Stimulated activated CD8-positive, alpha-beta memory T cell treated with anti-CD3 and anti-CD28 coated beads, Interleukin-7, amount 100 ng/mL, for 1 hour (primary cell): ENCODE measurements around the gene NR1H4.
"Not testable (repeated sequence)": the region's sequence is repeated elsewhere in the genome, so short reads cannot be mapped to it uniquely, and the experiment has no call there.

Experiments
- DNase-seq, 2 donors: peaks; one replicate each; pipeline ENCODE4 v3.0.0-alpha.2; 2020; ENCODE audit warnings: low read depth in 2 of 2

Gene NR1H4

GRCh38 chr12:100473716-100474150, at the start of gene NR1H4:
NR1H4 (plus strand) TSS chr12:100473866; CDS start chr12:100493324, 19,458 bp downstream.
- no peak for DNase-seq

- no peak for DNase-seq
Measured at GRCh38 chr12:100426145-100426544, 47.5 kb upstream of the NR1H4 start.

- no peak for DNase-seq
Measured at GRCh38 chr12:100427078-100427477, 46.6 kb upstream of the NR1H4 start.

GRCh38 chr12:100430251-100430650, 43.4 kb upstream of the NR1H4 start:
- DNase-seq: not testable (repeated sequence)

- DNase-seq: no peak
Measured at GRCh38 chr12:100433701-100434100, 40.0 kb upstream of the NR1H4 start.

GRCh38 chr12:100434177-100434576, 39.5 kb upstream of the NR1H4 start:
- DNase-seq: no peak

- no peak for DNase-seq
Measured at GRCh38 chr12:100435957-100436356, 37.7 kb upstream of the NR1H4 start.

- DNase-seq: no peak
Measured at GRCh38 chr12:100437038-100437841, 36.4 kb upstream of the NR1H4 start.

GRCh38 chr12:100439797-100440196, 33.9 kb upstream of the NR1H4 start:
- no peak for DNase-seq

GRCh38 chr12:100442403-100442802, 31.3 kb upstream of the NR1H4 start:
- DNase-seq: no peak

- DNase-seq: no peak
Measured at GRCh38 chr12:100443434-100443833, 30.2 kb upstream of the NR1H4 start.

- DNase-seq: no peak
Measured at GRCh38 chr12:100445081-100445481, 28.6 kb upstream of the NR1H4 start.

GRCh38 chr12:100447381-100447780, 26.3 kb upstream of the NR1H4 start:
- DNase-seq: no peak

- no peak for DNase-seq
Measured at GRCh38 chr12:100448656-100449055, 25.0 kb upstream of the NR1H4 start.

GRCh38 chr12:100450735-100451134, 22.9 kb upstream of the NR1H4 start:
- DNase-seq: no peak

GRCh38 chr12:100453951-100454350, 19.7 kb upstream of the NR1H4 start:
- DNase-seq: no peak

GRCh38 chr12:100455896-100456295, 17.8 kb upstream of the NR1H4 start:
- DNase-seq: no peak

GRCh38 chr12:100458191-100458590, 15.5 kb upstream of the NR1H4 start:
- DNase-seq: no peak

GRCh38 chr12:100460702-100461101, 13.0 kb upstream of the NR1H4 start:
- no peak for DNase-seq

- no peak for DNase-seq
Measured at GRCh38 chr12:100461330-100461973, 12.2 kb upstream of the NR1H4 start.

GRCh38 chr12:100463661-100464060, 10.0 kb upstream of the NR1H4 start:
- DNase-seq: no peak

- DNase-seq: no peak
Measured at GRCh38 chr12:100464529-100464928, 9.1 kb upstream of the NR1H4 start.

GRCh38 chr12:100468126-100468525, 5.5 kb upstream of the NR1H4 start:
- DNase-seq: no peak
